ENCODE results near the gene SH2D4B. TPM values are rescaled to one million over a fixed set of nuclear protein-coding genes. Genes with fewer than 3 reads are reported as not detected.

SH2D4B gene
- total RNA-seq, 4 donors from 2014 or later, result not detected

DNA sequence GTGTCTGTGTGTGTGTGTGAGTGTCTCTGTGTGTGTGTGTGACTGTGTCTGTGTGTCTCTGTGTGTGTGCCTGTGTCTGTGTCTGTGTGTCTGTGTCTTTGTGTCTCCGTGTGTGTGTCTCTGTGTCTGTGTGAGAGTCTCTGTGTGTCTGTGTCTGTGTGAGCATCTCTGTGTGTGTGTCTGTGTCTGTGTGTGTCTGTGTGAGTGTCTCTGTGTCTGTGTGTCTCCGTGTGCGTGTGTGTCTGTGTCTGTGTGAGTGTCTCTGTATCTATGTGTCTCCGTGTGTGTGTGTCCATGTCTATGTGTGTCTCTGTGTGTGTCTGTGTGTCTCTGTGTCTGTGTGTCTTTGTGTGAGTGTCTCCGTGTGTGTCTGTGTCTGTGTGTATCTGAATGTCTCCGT lies 120.4 kb downstream of the SH2D4B start:
- no peak for TF ChIP-seq EP300 (IDR thresholded peaks at IDR 0.05)
- TF ChIP-seq, protein P1, sequence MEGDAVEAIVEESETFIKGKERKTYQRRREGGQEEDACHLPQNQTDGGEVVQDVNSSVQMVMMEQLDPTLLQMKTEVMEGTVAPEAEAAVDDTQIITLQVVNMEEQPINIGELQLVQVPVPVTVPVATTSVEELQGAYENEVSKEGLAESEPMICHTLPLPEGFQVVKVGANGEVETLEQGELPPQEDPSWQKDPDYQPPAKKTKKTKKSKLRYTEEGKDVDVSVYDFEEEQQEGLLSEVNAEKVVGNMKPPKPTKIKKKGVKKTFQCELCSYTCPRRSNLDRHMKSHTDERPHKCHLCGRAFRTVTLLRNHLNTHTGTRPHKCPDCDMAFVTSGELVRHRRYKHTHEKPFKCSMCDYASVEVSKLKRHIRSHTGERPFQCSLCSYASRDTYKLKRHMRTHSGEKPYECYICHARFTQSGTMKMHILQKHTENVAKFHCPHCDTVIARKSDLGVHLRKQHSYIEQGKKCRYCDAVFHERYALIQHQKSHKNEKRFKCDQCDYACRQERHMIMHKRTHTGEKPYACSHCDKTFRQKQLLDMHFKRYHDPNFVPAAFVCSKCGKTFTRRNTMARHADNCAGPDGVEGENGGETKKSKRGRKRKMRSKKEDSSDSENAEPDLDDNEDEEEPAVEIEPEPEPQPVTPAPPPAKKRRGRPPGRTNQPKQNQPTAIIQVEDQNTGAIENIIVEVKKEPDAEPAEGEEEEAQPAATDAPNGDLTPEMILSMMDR (IDR thresholded peaks at IDR 0.05), result no peak
- no peak for TF ChIP-seq POLR2A (IDR thresholded peaks at IDR 0.05)
- H3K9me3 ChIP-seq, result peaks cover 0 to 38% (median 5%) of the 10 kb centered on the region in 4 donors
- no peaks in the 10 kb centered on the region for H3K36me3 ChIP-seq
- H3K27ac ChIP-seq, result no peak overlapping the region
- H3K4me3 ChIP-seq, result no peak overlapping the region
- peaks cover 0 to 4% (median 0%) of the 10 kb centered on the region in 4 donors for H3K4me1 ChIP-seq
- H3K27me3 ChIP-seq, result no peaks in the 10 kb centered on the region
- WGBS, 2 donors, result 87 to 95% methylated on average over 6 of the region's 6 CpGs
- no peak for DNase-seq (ENCODE audit: low spot score in 2 of 2)

DNA sequence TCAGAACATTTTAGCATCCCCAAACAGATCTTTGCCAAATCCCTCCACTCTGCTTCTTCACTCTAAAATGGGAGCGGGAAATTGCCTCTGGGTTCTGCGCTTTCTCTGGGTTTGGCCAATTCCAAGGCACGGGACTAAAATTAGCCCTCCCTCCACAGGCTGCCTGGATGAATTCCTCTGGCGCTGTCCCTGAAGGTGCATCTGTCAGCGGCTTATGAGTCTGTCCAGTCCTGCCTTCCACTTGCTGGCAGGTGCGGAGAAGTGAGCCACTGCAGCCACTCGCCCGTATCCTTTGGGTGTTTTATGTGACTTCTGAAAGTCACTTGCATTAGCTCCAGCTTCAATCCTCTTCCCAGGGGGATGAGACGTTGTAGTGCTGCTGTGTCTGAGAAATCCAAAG lies 121.6 kb downstream of the SH2D4B start:
- no peak overlapping the region for H3K4me3 ChIP-seq
- 79 to 88% methylated on average over 9 of the region's 9 CpGs for WGBS, 2 donors
- TF ChIP-seq, protein P1 (IDR thresholded peaks at IDR 0.05), result no peak
- TF ChIP-seq EP300 (IDR thresholded peaks at IDR 0.05), result no peak
- H3K27me3 ChIP-seq, result no peaks in the 10 kb centered on the region
- H3K4me1 ChIP-seq, result peaks cover 0 to 16% (median 3%) of the 10 kb centered on the region in 4 donors
- DNase-seq (ENCODE audit: low spot score in 2 of 2), result no peak
- no peaks in the 10 kb centered on the region for H3K36me3 ChIP-seq
- no peak overlapping the region for H3K27ac ChIP-seq
- peaks cover 0 to 27% (median under 1%) of the 10 kb centered on the region in 4 donors for H3K9me3 ChIP-seq

DNA sequence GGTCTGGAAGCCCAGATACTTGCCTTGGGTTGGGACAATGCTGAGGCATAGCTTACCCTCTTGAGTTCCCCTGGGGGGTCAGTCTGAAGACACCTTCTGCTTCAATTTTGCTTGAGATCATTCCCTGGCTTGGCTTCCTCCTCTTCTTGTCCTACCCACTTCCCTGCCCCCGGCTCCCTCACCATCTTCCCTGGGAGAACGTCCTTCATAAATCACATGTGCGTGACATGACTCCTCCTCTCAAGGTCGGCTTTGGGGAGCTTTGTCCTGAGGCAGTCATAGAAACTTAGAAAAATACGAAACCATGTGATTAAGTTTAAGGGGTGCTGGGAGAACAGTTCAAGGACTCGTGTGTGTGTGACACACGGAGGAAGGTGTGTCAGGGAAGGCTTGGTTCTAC lies 122.6 kb downstream of the SH2D4B start:
- DNase-seq (ENCODE audit: low spot score in 2 of 2), result no peak
- Histone ChIP-seq H3K27ac (no peak overlapping the region), H3K27me3 (no peaks in the 10 kb centered on the region), H3K4me1 (peaks cover 0 to 18% (median 5%) of the 10 kb centered on the region in 4 donors), H3K9me3 (peaks cover 0 to 17% (median 0%) of the 10 kb centered on the region in 4 donors), H3K36me3 (no peaks in the 10 kb centered on the region), H3K4me3 (no peak overlapping the region)
- TF ChIP-seq POLR2A (IDR thresholded peaks at IDR 0.05) (no peak), EP300 (IDR thresholded peaks at IDR 0.05) (no peak)
- TF ChIP-seq, protein P1 (IDR thresholded peaks at IDR 0.05), result no peak
- 70 to 80% methylated on average over 7 of the region's 7 CpGs for WGBS, 2 donors

DNA sequence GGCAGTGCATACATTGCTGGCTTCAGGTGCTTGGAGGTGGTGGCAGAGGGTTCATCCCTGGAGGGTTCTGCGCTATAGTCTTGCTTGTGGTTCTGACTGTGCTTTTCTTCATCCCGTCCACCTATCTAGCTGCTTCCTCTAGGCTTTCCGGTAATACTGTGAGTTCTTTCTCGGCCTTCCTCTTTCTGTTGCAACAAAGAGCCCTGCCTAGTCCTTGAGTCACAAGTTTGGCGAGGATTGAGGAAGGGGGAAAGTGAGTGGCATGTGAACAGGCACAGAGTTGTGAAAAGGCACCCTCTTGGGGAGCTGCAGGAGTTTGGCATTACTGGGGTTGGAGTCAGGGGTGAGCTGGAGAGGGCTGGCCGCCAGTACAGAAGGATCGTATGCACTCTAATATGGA lies 123.0 kb downstream of the SH2D4B start:
- Histone ChIP-seq H3K4me1 (peaks cover 0 to 18% (median 5%) of the 10 kb centered on the region in 4 donors), H3K4me3 (no peak overlapping the region), H3K27ac (no peak overlapping the region), H3K36me3 (no peaks in the 10 kb centered on the region), H3K9me3 (peaks cover 0 to 14% (median 0%) of the 10 kb centered on the region in 4 donors), H3K27me3 (no peaks in the 10 kb centered on the region)
- TF ChIP-seq EP300 (IDR thresholded peaks at IDR 0.05), result peak in 1 of 2 donors; percentile 68
- TF ChIP-seq, protein P1 (IDR thresholded peaks at IDR 0.05), result no peak
- peak in 1 of 2 donors; percentile 22 for DNase-seq (ENCODE audit: low spot score in 2 of 2)
- 80 to 81% methylated on average over 7 of the region's 7 CpGs for WGBS, 2 donors

DNA sequence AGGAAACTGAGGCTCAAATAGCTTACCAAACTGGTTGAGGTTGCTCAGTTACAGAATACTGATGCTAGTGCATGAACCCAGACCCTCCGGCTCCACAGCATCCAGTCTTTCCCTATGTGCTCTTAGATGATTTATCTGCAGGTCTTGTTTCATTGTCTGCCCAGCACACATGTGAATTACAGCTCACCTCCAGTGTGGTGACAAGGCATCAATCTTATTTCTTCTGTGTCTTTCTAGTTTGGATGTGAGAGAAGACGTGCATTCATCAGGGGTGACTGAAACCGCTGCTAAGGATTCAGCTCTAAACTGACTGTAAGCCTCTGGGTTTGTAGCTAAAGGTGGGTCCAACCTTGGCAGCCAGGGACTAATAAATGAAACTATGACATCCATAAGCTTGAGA lies 123.8 kb downstream of the SH2D4B start:
- peaks cover 0 to 7% (median 0%) of the 10 kb centered on the region in 4 donors for H3K9me3 ChIP-seq
- no peak overlapping the region for H3K27ac ChIP-seq
- no peaks in the 10 kb centered on the region for H3K27me3 ChIP-seq
- TF ChIP-seq POLR2A (IDR thresholded peaks at IDR 0.05), result no peak
- no peak for TF ChIP-seq EP300 (IDR thresholded peaks at IDR 0.05)
- TF ChIP-seq, protein P1 (IDR thresholded peaks at IDR 0.05), result no peak
- H3K4me3 ChIP-seq, result no peak overlapping the region
- WGBS, 2 donors, result 90 to 91% methylated on average over 3 of the region's 3 CpGs
- DNase-seq (ENCODE audit: low spot score in 2 of 2), result no peak
- H3K4me1 ChIP-seq, result peaks cover 0 to 18% (median 5%) of the 10 kb centered on the region in 4 donors
- H3K36me3 ChIP-seq, result no peaks in the 10 kb centered on the region

Measured in tibial nerve (tissue), 4 donors.